ENCODE measurements around the gene LETM1.

- TF ChIP-seq FOXP2 (optimal IDR thresholded peaks at IDR 0.05; ENCODE audit: borderline replicate concordance, extremely low read depth, extremely low read length, insufficient read depth) (no peak), SIN3A (IDR thresholded peaks at IDR 0.05; ENCODE audit: borderline replicate concordance, insufficient read depth, low read length) (no peak)
Measured at GRCh38 chr4:1793940-1794808, 61.8 kb downstream of the LETM1 start.

All from PFSK-1 (cell line).